Upper lobe of left lung (tissue), 6 donors: Measurements from ENCODE around the gene GALP. TPM values are rescaled to one million over a fixed set of nuclear protein-coding genes. Genes with fewer than 3 reads are reported as not detected.
A peak's percentile ranks its signal among the peaks of the same experiment; 100 is the strongest.

Source experiments
- ATAC-seq, 2 donors: fragments of 200-7000 bp; cut with Tn5 transposase; one replicate each; pipeline ENCODE4 v1.9.1; 2022; ENCODE audit warnings: mild to moderate bottlenecking in 2 of 2, moderate library complexity in 2 of 2; ENCODE audit not compliant: low FRiP score in 2 of 2
- DNase-seq, 2 donors: peaks; one replicate each; pipeline ENCODE4 v3.0.0-alpha.2; 2019 to 2020
- H3K27ac ChIP-seq, 4 donors: fragments of 200-600 bp; sonication (generic); one replicate each; pipeline ENCODE4 v1.5.1; 2016 to 2019
- H3K27me3 ChIP-seq, 4 donors: fragments of 200-600 bp; sonication (generic); one replicate each; pipeline ENCODE4 v1.5.1; 2017 to 2019
- H3K36me3 ChIP-seq, 4 donors: fragments of 200-600 bp; sonication (generic); one replicate each; pipeline ENCODE4 v1.5.1; 2016 to 2019
- H3K4me1 ChIP-seq, 4 donors: fragments of 200-600 bp; sonication (generic); one replicate each; pipeline ENCODE4 v1.5.1; 2018 to 2019
- H3K4me3 ChIP-seq, 4 donors: fragments of 200-600 bp; sonication (generic); one replicate each; pipeline ENCODE4 v1.5.1; 2017 to 2019; ENCODE audit warnings: mild to moderate bottlenecking in 2 of 4, moderate library complexity in 1 of 4
- H3K9me3 ChIP-seq, 4 donors: fragments of 200-600 bp; sonication (generic); one replicate each; pipeline ENCODE4 v1.5.1; 2018 to 2019
- CTCF ChIP-seq, 6 experiments: fragments of 450-650 bp in 4 of 6; fragments of 200-600 bp in 2 of 6; sonication (generic) in 2 of 6; IDR thresholded peaks; one replicate each; pipeline ENCODE4 v1.5.1; 2016 to 2019; ENCODE audit warnings: antibody characterized with exemption in 6 of 6
- EP300 ChIP-seq, 4 donors: sonication (generic); formaldehyde crosslinking; IDR thresholded peaks; one replicate each; pipeline ENCODE4 v1.5.1; 2017; ENCODE audit warnings: antibody characterized with exemption in 4 of 4, control low read depth in 2 of 4
- POLR2A ChIP-seq, 4 donors: fragments of 450-650 bp; IDR thresholded peaks; one replicate each; pipeline ENCODE4 v1.5.1; 2016 to 2017; ENCODE audit warnings: antibody characterized with exemption in 4 of 4, mild to moderate bottlenecking in 2 of 4
- POLR2AphosphoS5 ChIP-seq, 2 donors: sonication (generic); formaldehyde crosslinking; IDR thresholded peaks; one replicate each; pipeline ENCODE4 v1.5.1; 2017; ENCODE audit warnings: antibody characterized with exemption in 2 of 2
- WGBS, 2 donors: methylation state at CpG; one replicate each; pipeline ENCODE4 v1.1.5; 2017 to 2018; 5-methylcytosine and 5-hydroxymethylcytosine counted together
- total RNA-seq, 6 donors: library from RNA; depleted of rRNA in 4 of 6; stranded (reverse); fragments of >200 nt in 4 of 6; gene quantifications; one replicate each; pipeline versions ENCODE4 v1.1.0 to v1.2.1, GENCODE V29; 2016 to 2021
- donor health status: DM: no; HTN: no; CAD: no; lungs with moderate emphysema.
- donor health status: DM: no; HTN: yes; CAD: no; lungs with severe emphysema.

The GALP gene
- total RNA-seq, 6 donors from 2014 or later, result not detected

- Histone ChIP-seq H3K36me3 (peaks cover 0 to 56% (median 27%) of the 10 kb centered on the region in 4 donors), H3K27ac (peak overlapping the region in 3 of 4 donors; percentile 82 to 89 (median 83)), H3K4me3 (no peak overlapping the region), H3K9me3 (no peaks in the 10 kb centered on the region), H3K27me3 (no peaks in the 10 kb centered on the region), H3K4me1 (peaks cover 7 to 15% (median 11%) of the 10 kb centered on the region in 4 donors)
- DNase-seq (peak in 1 of 2 donors; percentile 56), ATAC-seq (no peak)
- TF ChIP-seq POLR2A (IDR thresholded peaks at IDR 0.05) (no peak), POLR2AphosphoS5 (IDR thresholded peaks at IDR 0.05) (no peak), EP300 (IDR thresholded peaks at IDR 0.05) (no peak), CTCF (IDR thresholded peaks at IDR 0.05) (no peak)
- WGBS, 2 donors, result 91 to 94% methylated on average over 13 of the region's 16 CpGs
Observed at GRCh38 chr19:56158170-56158757, 17.5 kb upstream of the GALP start.

GRCh38 chr19:56159009-56159559 lies 16.7 kb upstream of the GALP start:
- ATAC-seq (no peak), DNase-seq (no peak)
- Histone ChIP-seq H3K4me1 (peaks cover 7 to 15% (median 10%) of the 10 kb centered on the region in 4 donors), H3K27me3 (no peaks in the 10 kb centered on the region), H3K36me3 (peaks cover 0 to 56% (median 27%) of the 10 kb centered on the region in 4 donors), H3K9me3 (no peaks in the 10 kb centered on the region), H3K4me3 (no peak overlapping the region), H3K27ac (no peak overlapping the region)
- no peak for TF ChIP-seq POLR2AphosphoS5 (IDR thresholded peaks at IDR 0.05)
- TF ChIP-seq CTCF (IDR thresholded peaks at IDR 0.05), result no peak
- no peak for TF ChIP-seq POLR2A (IDR thresholded peaks at IDR 0.05)
- no peak for TF ChIP-seq EP300 (IDR thresholded peaks at IDR 0.05)
- 96% methylated on average over 9 of the region's 9 CpGs for WGBS, 2 donors

GRCh38 chr19:56159622-56160271 lies 16.1 kb upstream of the GALP start:
- ATAC-seq, result no peak
- Histone ChIP-seq H3K9me3 (no peaks in the 10 kb centered on the region), H3K4me1 (peaks cover 7 to 15% (median 10%) of the 10 kb centered on the region in 4 donors), H3K4me3 (no peak overlapping the region), H3K27me3 (no peaks in the 10 kb centered on the region), H3K36me3 (peaks cover 0 to 54% (median 27%) of the 10 kb centered on the region in 4 donors), H3K27ac (no peak overlapping the region)
- no peak for TF ChIP-seq CTCF (IDR thresholded peaks at IDR 0.05)
- 96 to 97% methylated on average over 44 to 61 of the region's 69 CpGs for WGBS, 2 donors
- DNase-seq, result peak in 1 of 2 donors; percentile 77

GRCh38 chr19:56161534-56161933 lies 14.3 kb upstream of the GALP start:
- DNase-seq (peak in 1 of 2 donors; percentile 53), ATAC-seq (no peak)
- Histone ChIP-seq H3K4me1 (peaks cover 4 to 8% (median 8%) of the 10 kb centered on the region in 4 donors), H3K27ac (no peak overlapping the region), H3K36me3 (peaks cover 0 to 40% (median 23%) of the 10 kb centered on the region in 4 donors), H3K27me3 (no peaks in the 10 kb centered on the region), H3K9me3 (no peaks in the 10 kb centered on the region), H3K4me3 (no peak overlapping the region)
- WGBS, 2 donors, result 96 to 98% methylated on average over 7 to 10 of the region's 11 CpGs
- TF ChIP-seq POLR2AphosphoS5 (IDR thresholded peaks at IDR 0.05) (no peak), CTCF (IDR thresholded peaks at IDR 0.05) (no peak), POLR2A (IDR thresholded peaks at IDR 0.05) (no peak), EP300 (IDR thresholded peaks at IDR 0.05) (no peak)
